ENCODE data around the gene LRP10. TPM values are rescaled to one million over a fixed set of nuclear protein-coding genes. Genes with fewer than 3 reads are reported as not detected.

Gene LRP10
- total RNA-seq, 1 donor from 2014 or later: 3.4 TPM

DNA sequence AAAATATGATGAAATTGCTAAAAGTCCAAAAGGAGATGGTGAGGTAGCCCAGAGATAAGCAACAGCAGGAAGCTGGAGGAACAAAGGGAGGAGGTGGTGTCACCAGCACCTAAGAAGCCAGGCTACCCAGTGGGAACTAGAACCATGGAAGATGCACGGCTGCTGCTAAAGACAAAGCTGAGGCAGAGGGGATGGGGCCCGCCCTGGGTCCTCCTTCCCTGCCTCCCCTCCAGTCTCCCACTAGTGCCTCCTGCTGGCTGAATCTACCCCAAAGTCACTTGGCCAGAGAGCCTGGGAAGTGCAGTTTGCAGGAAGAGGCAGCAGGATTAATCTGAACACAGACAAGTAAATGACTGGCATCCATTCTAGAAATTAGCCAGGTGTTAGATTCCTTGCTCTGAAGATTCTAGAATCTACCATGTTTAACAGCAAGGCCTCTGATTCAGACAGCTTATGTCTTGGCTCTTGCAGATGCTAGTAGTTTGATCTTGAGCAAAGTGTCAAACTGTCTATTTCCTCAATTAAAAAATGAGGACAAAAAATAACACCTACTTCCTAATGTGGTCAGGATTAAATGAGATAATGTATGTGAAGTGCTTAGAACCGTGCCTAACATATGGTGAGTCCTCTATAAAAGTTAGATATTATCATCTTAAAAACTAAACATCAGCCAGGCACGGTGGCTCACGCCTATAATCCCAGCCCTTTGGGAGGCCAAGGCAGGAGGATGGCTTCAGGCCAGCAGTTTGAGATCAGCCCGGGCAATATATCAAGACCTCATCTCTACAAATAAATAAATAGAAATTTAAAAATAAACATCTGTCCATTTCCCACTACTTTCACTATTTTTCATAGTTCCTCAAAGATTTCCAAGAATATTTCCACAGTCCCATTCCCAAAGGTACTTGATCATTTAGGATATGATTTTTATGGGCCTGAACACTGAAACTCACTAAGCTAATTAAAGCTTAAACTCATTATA, 5.8 kb upstream of the LRP10 start:
- DNase-seq: no peak

DNA sequence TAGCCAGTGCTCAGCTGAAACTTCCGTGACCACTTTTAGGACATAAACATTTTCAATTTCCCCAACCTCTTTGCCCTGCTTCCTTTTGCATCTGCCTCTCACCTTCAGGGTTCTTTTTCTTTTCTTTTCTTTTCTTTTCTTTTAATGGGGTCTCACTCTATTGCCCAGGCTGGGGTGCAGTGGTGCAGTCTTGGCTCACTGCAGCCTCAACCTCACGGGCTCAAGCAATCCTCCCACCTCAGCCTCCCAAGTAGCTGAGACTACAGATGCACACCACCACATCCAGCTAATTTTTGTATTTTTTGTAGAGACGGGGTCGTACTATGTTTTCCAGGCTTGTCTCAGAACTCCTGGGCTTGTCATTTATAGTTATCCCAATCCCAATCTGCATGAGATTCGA, 4.7 kb upstream of the LRP10 start:
- no peak for DNase-seq

DNA sequence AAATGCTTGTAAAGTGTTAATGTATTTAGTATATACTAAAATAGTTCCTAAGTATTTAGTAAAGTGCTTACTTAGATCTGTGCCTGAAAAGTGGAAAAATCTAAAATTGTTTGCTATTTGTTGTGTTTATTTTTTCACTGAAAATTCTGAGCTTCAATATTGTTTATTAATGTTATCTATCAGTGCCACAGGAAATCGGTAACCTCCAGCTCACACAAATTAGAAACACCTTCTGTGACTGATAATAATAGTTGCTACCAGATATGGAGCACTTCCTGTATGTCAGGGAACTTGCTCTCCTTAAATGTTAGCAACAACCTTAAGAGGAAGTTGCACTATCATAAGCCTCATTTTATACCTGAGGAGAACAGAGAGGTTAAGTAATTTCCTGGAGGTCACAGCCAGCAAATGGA, 723 bp upstream of the LRP10 start:
- no peak for DNase-seq

DNA sequence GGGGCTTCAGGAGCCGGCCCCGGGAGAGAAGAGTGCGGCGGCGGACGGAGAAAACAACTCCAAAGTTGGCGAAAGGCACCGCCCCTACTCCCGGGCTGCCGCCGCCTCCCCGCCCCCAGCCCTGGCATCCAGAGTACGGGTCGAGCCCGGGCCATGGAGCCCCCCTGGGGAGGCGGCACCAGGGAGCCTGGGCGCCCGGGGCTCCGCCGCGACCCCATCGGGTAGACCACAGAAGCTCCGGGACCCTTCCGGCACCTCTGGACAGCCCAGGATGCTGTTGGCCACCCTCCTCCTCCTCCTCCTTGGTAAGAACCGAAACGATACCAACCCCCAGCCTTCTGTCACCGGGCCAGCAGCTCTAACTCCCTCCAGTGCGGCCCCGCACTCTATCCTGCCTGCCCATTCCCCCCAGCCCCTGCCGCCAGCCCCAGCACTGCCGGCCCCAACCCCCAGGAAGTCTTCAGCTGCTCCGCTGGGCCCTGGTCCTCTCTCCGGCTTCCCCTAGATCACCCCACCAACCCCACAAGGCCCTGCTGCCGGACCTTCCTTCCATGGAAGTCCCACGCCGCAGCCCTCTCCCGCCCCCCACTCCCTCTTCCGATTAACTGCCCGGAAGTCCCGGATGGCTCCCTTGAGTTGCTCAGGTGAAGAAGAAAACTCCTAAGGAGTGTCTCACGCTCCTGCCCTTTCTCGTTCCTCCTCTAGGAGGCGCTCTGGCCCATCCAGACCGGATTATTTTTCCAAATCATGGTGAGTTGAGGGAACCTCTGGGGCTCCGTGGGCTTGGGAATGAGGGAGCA, 693 bp downstream of the LRP10 start:
- DNase-seq: peak; percentile 45

DNA sequence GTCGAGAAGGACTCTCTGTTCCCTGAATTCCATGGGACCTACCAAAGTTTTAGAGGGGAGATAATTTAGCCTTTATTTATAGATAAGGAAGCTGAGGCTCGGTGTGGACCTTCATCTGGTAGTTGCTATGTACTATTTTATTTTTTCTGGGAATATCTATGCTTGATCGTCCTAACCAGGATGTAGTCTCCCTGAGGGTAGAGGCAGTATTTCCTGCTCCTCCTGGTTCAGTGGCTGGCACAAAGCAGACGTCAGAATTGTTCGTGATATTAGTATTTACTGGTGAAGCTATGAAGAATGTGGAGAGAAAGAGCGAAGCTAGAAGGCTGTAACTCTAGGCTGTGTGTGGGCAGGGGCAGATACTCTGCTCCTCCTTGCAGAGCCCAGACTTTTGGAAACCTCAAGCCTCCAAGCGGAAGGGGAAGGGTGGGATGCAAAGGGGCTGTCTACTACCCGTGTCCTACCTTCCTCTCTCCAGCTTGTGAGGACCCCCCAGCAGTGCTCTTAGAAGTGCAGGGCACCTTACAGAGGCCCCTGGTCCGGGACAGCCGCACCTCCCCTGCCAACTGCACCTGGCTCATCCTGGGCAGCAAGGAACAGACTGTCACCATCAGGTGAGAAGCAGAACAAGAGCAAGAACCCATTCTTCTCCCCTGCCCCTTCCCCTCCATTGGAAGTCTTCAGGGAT, 1.4 kb downstream of the LRP10 start:
- DNase-seq: no peak

DNA sequence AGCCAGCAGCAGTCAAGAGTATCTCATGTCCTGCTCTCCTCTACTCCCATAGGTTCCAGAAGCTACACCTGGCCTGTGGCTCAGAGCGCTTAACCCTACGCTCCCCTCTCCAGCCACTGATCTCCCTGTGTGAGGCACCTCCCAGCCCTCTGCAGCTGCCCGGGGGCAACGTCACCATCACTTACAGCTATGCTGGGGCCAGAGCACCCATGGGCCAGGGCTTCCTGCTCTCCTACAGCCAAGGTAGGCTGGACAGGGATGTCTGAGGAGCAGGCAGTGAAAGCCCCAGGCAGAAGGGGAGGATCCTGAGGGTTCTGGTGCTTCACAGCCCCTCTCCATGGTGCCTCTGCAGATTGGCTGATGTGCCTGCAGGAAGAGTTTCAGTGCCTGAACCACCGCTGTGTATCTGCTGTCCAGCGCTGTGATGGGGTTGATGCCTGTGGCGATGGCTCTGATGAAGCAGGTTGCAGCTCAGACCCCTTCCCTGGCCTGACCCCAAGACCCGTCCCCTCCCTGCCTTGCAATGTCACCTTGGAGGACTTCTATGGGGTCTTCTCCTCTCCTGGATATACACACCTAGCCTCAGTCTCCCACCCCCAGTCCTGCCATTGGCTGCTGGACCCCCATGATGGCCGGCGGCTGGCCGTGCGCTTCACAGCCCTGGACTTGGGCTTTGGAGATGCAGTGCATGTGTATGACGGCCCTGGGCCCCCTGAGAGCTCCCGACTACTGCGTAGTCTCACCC, 3.6 kb downstream of the LRP10 start:
- DNase-seq: no peak

DNA sequence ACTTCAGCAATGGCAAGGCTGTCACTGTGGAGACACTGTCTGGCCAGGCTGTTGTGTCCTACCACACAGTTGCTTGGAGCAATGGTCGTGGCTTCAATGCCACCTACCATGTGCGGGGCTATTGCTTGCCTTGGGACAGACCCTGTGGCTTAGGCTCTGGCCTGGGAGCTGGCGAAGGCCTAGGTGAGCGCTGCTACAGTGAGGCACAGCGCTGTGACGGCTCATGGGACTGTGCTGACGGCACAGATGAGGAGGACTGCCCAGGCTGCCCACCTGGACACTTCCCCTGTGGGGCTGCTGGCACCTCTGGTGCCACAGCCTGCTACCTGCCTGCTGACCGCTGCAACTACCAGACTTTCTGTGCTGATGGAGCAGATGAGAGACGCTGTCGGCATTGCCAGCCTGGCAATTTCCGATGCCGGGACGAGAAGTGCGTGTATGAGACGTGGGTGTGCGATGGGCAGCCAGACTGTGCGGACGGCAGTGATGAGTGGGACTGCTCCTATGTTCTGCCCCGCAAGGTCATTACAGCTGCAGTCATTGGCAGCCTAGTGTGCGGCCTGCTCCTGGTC, 4.3 kb downstream of the LRP10 start:
- DNase-seq: no peak

DNA sequence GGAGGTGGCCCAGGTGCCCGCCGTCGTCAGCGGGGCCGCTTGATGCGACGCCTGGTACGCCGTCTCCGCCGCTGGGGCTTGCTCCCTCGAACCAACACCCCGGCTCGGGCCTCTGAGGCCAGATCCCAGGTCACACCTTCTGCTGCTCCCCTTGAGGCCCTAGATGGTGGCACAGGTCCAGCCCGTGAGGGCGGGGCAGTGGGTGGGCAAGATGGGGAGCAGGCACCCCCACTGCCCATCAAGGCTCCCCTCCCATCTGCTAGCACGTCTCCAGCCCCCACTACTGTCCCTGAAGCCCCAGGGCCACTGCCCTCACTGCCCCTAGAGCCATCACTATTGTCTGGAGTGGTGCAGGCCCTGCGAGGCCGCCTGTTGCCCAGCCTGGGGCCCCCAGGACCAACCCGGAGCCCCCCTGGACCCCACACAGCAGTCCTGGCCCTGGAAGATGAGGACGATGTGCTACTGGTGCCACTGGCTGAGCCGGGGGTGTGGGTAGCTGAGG, 5.5 kb downstream of the LRP10 start:
- DNase-seq: no peak

DNA sequence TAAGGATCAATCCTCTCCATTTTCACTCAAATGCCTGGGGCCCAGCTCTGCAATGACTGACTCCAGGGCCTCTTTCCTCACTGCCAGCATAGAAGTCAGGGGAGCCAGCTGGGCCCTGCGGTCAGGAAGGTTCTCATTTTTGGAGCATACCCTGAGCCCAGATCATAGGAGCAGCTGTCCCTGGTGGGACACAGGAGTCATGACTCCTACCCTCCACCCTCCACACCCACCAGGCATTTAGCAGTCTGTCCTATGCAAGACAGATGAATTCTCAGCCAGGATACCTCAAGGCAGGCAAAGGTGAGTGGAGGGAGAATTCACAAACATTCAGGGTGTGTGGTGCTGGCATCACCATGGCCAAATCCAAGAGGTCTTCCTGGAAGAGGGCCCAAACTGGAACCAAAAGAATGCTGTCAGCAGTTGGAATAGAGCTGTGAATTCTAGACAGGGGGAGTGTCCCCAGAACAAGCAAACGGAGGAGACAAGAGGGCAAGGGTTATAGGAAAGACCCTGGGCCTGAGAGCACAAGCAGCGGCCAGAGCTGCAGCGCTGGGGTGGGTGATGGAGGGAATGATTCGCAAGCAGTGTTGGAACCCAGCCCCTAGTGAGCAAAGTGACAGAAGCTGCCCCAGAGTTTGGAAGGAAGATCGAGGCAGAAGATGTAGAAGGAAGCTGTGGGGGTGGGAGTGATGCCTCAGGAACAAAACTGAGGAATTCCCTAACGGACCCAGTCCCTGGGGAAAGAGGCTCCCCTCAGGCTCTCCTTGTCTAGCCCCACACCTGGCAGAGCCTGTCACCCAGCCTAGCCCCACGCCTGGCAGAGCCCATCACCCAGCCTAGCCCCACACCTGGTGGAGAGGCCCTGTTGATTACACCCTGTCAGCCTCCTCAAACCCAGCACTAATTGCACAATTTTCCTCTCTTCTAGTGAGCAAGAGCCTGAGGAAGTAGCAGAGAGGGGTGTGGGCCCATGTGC, 7.0 kb downstream of the LRP10 start:
- no peak for DNase-seq

DNA sequence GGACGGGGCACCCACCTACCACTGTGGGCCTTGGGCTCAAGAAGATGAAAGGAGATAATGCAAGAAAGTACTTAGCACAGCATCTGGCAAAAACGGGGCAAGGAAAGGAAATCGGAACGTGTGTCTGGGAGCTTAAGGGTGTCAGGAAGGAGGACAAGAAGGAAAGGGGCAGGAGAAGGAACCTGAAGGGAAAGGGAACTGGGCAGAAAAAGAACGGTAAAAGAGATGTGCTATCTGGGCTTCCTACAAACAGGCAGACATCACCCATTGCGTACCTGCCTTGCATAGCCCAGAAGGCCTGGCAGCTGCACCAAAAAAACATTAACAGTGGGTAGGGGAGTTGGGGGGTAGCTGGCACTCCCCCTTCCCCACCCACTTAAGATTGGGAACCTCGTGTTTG, 10.5 kb downstream of the LRP10 start:
- no peak for DNase-seq

DNA sequence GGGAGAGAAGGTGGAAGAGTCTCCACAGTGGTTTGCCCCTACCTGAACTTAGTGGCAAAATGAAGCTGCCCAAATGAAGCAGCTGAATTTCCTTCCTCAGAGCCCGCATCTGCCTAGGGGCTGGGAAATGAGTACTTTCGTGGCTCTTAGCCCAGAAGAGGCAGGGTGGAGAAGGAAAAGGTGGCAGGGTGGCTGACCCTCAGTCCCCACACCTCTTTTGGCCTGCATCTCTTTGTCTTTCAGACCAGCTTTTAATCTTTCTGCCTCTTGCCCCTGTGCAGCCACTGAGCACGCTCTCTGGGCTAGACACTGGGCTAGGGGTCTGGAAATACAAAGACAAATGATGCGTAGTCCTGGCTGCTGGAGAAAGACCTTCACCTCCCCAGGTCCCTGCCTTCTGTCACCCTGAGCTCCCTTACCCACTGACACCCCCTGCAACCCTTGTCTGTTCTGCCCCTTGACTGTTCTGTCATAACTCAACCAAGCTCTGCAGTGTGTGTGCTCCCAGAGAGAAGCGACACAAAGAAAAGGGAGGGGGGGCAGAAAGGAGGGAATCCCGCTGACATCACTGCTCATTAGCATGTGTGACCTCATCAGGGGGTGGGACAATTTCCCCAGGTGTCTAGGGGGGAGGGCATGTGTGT, 11.1 kb downstream of the LRP10 start:
- no peak for DNase-seq

DNA sequence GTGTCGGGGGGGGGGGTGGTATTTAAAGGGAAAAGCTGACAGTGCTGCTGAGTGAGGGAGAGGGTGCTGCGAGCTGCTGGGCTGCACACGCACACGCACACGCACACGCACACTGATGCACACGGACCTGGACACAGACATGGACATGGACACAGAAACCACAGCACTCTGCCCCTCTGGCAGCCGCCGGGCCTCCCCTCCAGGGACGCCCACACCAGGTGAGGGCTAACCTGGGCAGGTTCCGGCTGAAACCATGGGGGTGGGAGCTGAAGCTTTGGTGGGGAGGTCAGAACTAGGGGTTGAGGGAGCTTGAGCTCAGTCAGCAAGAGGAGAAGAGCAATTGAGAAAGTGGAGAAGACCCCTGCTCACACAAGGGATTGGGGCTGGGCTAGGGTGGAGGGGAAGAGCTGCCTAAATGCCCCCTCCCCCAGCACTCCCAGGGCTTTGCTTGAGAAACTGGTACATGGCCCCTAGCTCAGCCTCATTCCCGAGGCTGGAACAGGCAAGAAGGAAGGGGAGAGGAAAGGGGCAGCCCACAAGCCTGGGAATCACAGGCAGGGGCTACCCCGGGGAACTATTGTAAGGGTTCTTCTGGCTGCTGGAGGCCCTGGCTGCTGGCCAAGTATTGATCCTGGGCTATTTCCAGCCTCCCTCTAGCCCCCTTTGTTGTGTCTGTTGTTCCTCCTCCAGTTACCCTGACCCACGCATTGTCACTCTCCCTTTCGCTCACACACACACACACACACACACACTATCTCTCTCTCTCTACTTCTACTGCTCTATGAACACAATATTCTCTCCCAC, 11.8 kb downstream of the LRP10 start, which contains the start of gene REM2:
Gene REM2 (plus strand): TSS at position 50 of the 804 bp plus-strand sequence. CDS start 66 bp downstream, at position 116.
- peak; percentile 14 for DNase-seq

DNA sequence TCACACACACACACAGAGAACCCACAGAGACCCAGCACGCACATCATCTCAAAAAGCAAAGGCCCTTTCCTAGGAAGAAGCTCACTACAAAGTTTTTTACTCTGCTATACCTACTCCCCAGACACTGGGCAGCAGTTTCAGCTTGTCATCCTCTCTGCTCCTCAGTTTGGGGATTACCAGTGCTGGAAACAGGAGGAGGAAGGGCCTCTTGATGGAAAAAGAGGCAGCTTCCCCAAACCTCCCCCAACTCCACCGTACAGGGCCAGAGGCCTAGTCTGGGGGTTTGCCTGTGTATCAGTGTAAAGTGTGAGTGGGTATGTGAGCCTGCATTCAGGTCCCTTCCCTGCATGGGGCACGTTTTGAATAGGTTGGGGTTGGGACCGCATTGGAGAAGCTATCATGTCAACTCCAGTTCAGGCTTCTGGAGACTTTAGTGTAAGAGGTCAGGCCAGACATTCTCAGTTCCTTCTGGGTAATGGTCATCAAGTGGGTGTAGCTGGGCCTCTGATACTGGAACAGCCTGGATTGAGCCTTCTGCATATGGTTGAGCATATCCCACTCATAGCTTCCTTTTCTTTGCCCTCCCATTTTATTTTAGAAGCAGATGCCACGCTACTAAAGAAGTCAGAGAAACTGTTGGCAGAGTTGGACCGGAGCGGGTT, 12.7 kb downstream of the LRP10 start:
- DNase-seq: no peak

DNA sequence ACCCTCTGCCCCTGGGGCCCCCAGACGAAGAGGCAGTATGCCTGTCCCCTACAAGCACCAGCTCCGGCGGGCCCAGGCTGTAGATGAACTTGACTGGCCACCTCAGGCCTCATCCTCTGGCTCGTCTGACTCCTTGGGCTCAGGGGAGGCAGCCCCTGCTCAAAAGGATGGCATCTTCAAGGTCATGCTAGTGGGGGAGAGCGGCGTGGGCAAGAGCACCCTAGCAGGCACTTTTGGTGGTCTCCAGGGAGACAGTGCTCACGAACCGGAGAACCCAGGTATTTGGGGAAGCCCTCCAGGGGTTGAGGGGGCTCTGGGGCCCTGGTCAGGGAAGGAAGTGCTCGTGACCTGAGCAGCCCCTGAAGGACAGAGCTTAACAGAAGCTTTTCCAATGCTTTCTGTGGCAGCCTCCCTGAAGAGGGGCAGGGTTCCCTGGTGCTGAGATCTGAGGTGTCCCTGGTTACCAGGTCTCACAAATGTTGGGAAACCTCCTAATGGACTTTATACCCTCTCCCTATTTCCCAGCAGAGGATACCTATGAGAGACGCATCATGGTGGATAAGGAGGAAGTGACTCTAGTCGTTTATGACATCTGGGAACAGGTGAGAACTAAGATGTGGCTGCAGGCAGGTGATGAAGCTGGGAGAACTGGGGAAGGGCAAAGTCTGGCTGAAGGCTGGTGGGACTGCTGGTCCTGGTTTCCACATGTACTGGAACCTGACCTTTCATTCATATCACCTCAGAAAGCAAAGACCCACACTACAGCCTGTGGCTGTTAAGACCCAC, 13.4 kb downstream of the LRP10 start:
- DNase-seq: no peak

DNA sequence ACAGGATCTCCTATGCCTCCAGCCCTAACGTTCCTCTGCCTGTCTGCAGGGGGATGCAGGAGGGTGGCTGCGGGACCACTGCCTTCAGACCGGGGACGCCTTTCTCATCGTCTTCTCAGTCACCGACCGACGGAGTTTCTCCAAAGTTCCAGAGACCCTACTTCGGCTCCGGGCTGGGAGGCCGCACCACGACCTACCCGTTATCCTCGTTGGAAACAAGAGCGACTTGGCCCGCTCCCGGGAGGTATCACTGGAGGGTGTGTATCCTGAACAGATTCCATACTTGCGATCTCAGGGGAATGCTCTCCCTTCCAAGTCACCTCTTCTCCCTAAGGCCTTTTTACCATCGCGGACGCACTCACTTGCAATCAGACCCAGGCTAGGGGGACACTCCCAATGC, 14.4 kb downstream of the LRP10 start:
- no peak for DNase-seq

DNA sequence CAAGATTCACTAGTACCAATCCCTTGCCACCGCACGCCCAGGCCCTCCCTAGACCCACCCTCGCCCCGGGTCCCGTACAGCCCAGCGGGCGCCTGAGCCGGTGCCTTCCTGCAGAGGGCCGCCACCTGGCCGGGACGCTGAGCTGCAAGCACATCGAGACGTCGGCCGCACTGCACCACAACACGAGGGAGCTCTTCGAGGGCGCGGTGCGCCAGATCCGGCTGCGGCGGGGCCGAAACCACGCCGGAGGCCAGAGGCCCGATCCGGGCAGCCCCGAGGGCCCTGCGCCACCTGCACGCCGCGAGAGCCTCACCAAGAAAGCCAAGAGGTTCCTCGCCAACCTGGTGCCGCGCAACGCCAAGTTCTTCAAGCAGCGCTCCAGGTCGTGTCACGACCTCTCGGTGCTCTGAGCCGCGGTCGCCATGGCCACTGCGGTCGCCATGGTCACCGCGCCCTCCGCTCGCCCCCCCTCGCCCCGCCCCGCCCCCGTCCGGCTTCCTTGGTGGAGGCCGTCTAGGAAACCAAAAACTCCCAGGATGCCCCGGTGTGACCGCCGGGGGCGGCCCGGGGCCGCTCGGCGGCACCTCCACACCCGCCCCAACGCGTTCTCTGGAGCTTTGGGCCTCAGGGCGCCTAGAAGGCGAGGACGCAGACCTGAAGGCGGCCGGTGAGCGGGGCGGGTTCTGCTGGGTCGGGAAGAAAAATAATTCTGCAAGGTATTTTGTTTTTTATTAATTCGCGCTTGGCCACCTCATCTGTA, 15.1 kb downstream of the LRP10 start:
- no peak for DNase-seq
